ENCODE measurements around the gene CAD. TPM values are rescaled to one million over a fixed set of nuclear protein-coding genes. Genes with fewer than 3 reads are reported as not detected.

CAD gene
- total and polyA plus RNA-seq, 10 of the 15 experiments (the other 5 are each of a cell fraction or from before 2014, with no cell fraction given) = 7.6 to 119 (median 50.7) TPM

- BruUV-seq (replicated peaks) = no TSS peak
- Histone ChIP-seq H4K20me1 (ENCODE audit: control insufficient read depth, insufficient read depth) (no peaks in the 10 kb centered on the region), H2AFZ (ENCODE audit: control insufficient read depth, low read depth, low read length) (no peak overlapping the region), H3K4me2 (ENCODE audit: control insufficient read depth, insufficient read depth) (no peak overlapping the region), H3K79me2 (ENCODE audit: control insufficient read depth, insufficient read depth, low read length) (no peaks in the 10 kb centered on the region), H3K27ac (ENCODE audit: control insufficient read depth, insufficient read depth) (no peak overlapping the region), H3K4me1 (ENCODE audit: control insufficient read depth, insufficient read depth, low read length) (peaks cover 4% of the 10 kb centered on the region; the same call in 1 of the 2 replicates), H3K4me3 (no peak overlapping the region), H3K9ac (ENCODE audit: control insufficient read depth, insufficient read depth, low read length) (no peak overlapping the region), H3K27me3 (replicated peaks in 1 of 2; ENCODE audit: control insufficient read depth in 2 of 2, insufficient read depth in 2 of 2, low read length in 1 of 2) (peaks cover 0 to 3% of the 10 kb centered on the region in 2 experiments; a peak in 1 of 4 replicates), H3K36me3 (ENCODE audit: control insufficient read depth in 2 of 2, insufficient read depth in 2 of 2, low read length in 1 of 2) (no peaks in the 10 kb centered on the region), H3K9me3 (replicated peaks; ENCODE audit: control insufficient read depth, insufficient read depth, low read length) (no peaks in the 10 kb centered on the region)
- DNase-seq (ENCODE audit: low read depth, low spot score) (no peak), ATAC-seq (peak; percentile 41; the same call in 1 of the 3 replicates), FAIRE-seq (no peak)
- ChIA-PET SMC1A (ENCODE audit: uncharacterized antibody, unreplicated experiment) (interaction anchor here (0.5 to 1.5 kb wide), 3 partner anchors 9 to 162 kb away, joined by 3 to 9 read pairs (median 3); no protein-coding TSS in a partner anchor), POLR2A (no interaction called here), CTCF (interaction anchor here (0.8 to 7.9 kb wide), 4 partner anchors 8 to 190 kb away, joined by 3 to 52 read pairs (median 4); no protein-coding TSS in a partner anchor), RAD21 (ENCODE audit: unreplicated experiment) (interaction anchor here (1.2 kb wide), 1 partner anchor 9 kb away, joined by 7 read pairs; no protein-coding TSS in a partner anchor)
- in situ Hi-C loops (cut with MboI) = no loop called here
- WGBS (ENCODE audit: insufficient coverage, insufficient replicate concordance, low lambda C conversion rate, missing lambda C conversion rate) = 33% methylated on average over 2 of the region's 2 CpGs
- TF ChIP-seq BACH1 (IDR thresholded peaks at IDR 0.05; ENCODE audit: borderline replicate concordance) (no peak), RUNX3 (IDR thresholded peaks at IDR 0.05; ENCODE audit: low read length) (0 out of 2 replicates have a peak, but pooled peaks have one; percentile 5)
- intact Hi-C loops (cut with micrococcal nuclease; ENCODE audit: unreplicated experiment) = no loop called here
Measured at GRCh38 chr2:27270670-27271069, 53.5 kb downstream of the CAD start.

GRCh38 chr2:27271631-27272340, 54.6 kb downstream of the CAD start:
- H3K79me2 ChIP-seq (ENCODE audit: control insufficient read depth, insufficient read depth, low read length) = no peaks in the 10 kb centered on the region
- ATAC-seq = no peak
- TF ChIP-seq KDM1A (IDR thresholded peaks at IDR 0.05; ENCODE audit: borderline replicate concordance) (no peak), WRNIP1 (IDR thresholded peaks at IDR 0.05; ENCODE audit: borderline replicate concordance, low read depth, low read length) (no peak), MYB (IDR thresholded peaks at IDR 0.05; ENCODE audit: borderline replicate concordance, low read depth, low read length) (no peak), SMARCA5 (IDR thresholded peaks at IDR 0.05) (no peak), TAF1 (IDR thresholded peaks at IDR 0.05; ENCODE audit: borderline replicate concordance, low read depth, low read length) (no peak), SKIL (IDR thresholded peaks at IDR 0.05; ENCODE audit: low read depth, poor library complexity, severe bottlenecking) (no peak), SIN3A (IDR thresholded peaks at IDR 0.05; ENCODE audit: low read depth, low read length) (no peak), EGR1 (IDR thresholded peaks at IDR 0.05; ENCODE audit: borderline replicate concordance in 1 of 2, low read depth in 2 of 2, low read length in 2 of 2) (no peak), ZNF384 (IDR thresholded peaks at IDR 0.05; ENCODE audit: borderline replicate concordance, low read depth, low read length) (no peak), ASH2L (IDR thresholded peaks at IDR 0.05; ENCODE audit: borderline replicate concordance, low read depth) (no peak), ATF7 (IDR thresholded peaks at IDR 0.05; ENCODE audit: low read depth) (no peak), RFX5 (IDR thresholded peaks at IDR 0.05; ENCODE audit: low read depth, low read length) (no peak), ZZZ3 (IDR thresholded peaks at IDR 0.05; ENCODE audit: control insufficient read depth, insufficient read length, low read depth) (no peak)

More at GRCh38 chr2:27271631-27272340, 54.6 kb downstream of the CAD start:
- H3K36me3 ChIP-seq (ENCODE audit: control insufficient read depth in 2 of 2, insufficient read depth in 2 of 2, low read length in 1 of 2) = no peaks in the 10 kb centered on the region
- WGBS (ENCODE audit: insufficient coverage, insufficient replicate concordance, low lambda C conversion rate, missing lambda C conversion rate) = 58% methylated on average over 11 of the region's 11 CpGs
- no peak overlapping the region for H3K9ac ChIP-seq (ENCODE audit: control insufficient read depth, insufficient read depth, low read length)
- no peak overlapping the region for H3K27ac ChIP-seq (ENCODE audit: control insufficient read depth, insufficient read depth)
- H3K4me3 ChIP-seq = no peak overlapping the region
- H3K27me3 ChIP-seq (replicated peaks in 1 of 2; ENCODE audit: control insufficient read depth in 2 of 2, insufficient read depth in 2 of 2, low read length in 1 of 2) = no peaks in the 10 kb centered on the region
- H4K20me1 ChIP-seq (ENCODE audit: control insufficient read depth, insufficient read depth) = no peaks in the 10 kb centered on the region
- H3K4me1 ChIP-seq (ENCODE audit: control insufficient read depth, insufficient read depth, low read length) = peaks cover 4% of the 10 kb centered on the region; the same call in 1 of the 2 replicates
- H2AFZ ChIP-seq (ENCODE audit: control insufficient read depth, low read depth, low read length) = no peak overlapping the region
- H3K9me3 ChIP-seq (replicated peaks; ENCODE audit: control insufficient read depth, insufficient read depth, low read length) = no peaks in the 10 kb centered on the region
- SMC1A ChIA-PET (ENCODE audit: uncharacterized antibody, unreplicated experiment) = interaction anchor here (1.2 to 1.5 kb wide), 2 partner anchors 8 to 163 kb away, joined by 3 to 9 read pairs; no protein-coding TSS in a partner anchor
- FAIRE-seq = no peak
- RAD21 ChIA-PET (ENCODE audit: unreplicated experiment) = interaction anchor here (0.8 to 1.2 kb wide), 2 partner anchors 8 to 12 kb away, joined by 3 to 7 read pairs; no protein-coding TSS in a partner anchor
- BruUV-seq (replicated peaks) = no TSS peak
- CTCF ChIA-PET = interaction anchor here (0.6 to 7.9 kb wide), 6 partner anchors 7 to 31 kb away, joined by 3 to 52 read pairs (median 4); no protein-coding TSS in a partner anchor
- POLR2A ChIA-PET = interaction anchor here (1.1 kb wide), 1 partner anchor 182 kb away, joined by 8 read pairs; no protein-coding TSS in a partner anchor
- in situ Hi-C loops (cut with MboI) (no loop called here), intact Hi-C loops (cut with micrococcal nuclease; ENCODE audit: unreplicated experiment) (no loop called here)
- DNase-seq (ENCODE audit: low read depth, low spot score) = no peak
- no peak overlapping the region for H3K4me2 ChIP-seq (ENCODE audit: control insufficient read depth, insufficient read depth)

All from GM12878 (cell line).